Measurements from ENCODE around the gene CABCOCO1.

Gene CABCOCO1

GRCh38 chr10:61784354-61785133 lies 121.8 kb downstream of the CABCOCO1 start:
- no peak for DNase-seq (ENCODE audit: low read depth in 1 of 2, low spot score in 1 of 2)

DNA sequence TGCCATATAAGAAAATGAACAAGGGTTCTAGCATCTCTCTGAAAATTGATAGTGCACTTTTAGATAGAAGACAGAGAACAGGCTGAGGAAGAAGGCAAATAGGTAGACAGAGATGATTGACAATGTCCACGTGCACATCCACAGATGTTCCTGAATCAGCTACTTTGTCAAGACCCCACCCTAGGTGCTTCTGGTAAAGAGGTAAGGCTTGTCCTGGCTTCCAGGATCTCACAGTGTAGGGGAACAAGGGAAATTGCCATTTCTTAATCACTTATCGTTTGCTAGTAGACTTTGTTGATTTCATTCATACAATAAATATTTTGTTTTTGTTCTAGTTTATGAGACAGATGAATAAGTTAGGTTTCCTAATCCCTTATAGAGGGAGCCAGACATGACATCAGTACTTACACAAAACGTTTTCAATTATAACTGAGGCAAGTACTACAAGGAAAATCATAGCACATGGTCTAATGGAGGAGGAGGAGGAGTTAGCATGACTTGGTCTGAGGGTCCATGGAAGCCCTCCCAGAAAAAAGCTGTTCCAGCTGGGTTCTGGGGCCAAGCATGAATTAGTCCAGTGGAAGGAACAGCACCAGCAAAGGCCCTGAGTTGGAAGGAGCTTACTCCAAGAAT lies 122.9 kb downstream of the CABCOCO1 start:
- no peak for DNase-seq (ENCODE audit: low read depth in 1 of 2, low spot score in 1 of 2)

DNA sequence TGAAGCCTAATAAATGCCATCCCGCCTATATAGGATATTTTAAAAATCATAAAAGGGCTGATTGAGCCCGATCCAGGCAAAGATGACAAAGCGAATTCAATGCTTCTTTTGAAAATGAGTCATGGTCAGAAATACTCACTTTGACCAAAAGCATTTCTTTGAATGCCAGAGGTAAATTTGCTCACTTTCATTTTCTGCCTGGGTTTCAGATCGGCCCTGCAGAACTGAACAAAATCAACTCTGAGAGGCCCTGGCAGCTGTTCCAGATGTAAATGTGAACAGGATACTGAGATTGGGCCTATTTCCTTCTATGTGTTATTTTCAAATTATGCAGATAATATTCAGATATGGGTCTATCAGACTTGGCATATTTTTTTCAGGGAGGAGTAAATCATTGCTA lies 124.0 kb downstream of the CABCOCO1 start:
- no peak for DNase-seq (ENCODE audit: low read depth in 1 of 2, low spot score in 1 of 2)

- no peak for DNase-seq (ENCODE audit: low read depth in 1 of 2, low spot score in 1 of 2)
Measured at GRCh38 chr10:61787170-61787569, 124.4 kb downstream of the CABCOCO1 start.

- DNase-seq (ENCODE audit: low read depth in 1 of 2, low spot score in 1 of 2), result no peak
Measured at GRCh38 chr10:61789031-61789430, 126.3 kb downstream of the CABCOCO1 start.

- DNase-seq (ENCODE audit: low read depth in 1 of 2, low spot score in 1 of 2), result no peak
Measured at GRCh38 chr10:61791216-61791615, 128.5 kb downstream of the CABCOCO1 start.

- no peak for DNase-seq (ENCODE audit: low read depth in 1 of 2, low spot score in 1 of 2)
Measured at GRCh38 chr10:61792097-61792716, 129.5 kb downstream of the CABCOCO1 start.

GRCh38 chr10:61792921-61793320 lies 130.2 kb downstream of the CABCOCO1 start:
- no peak for DNase-seq (ENCODE audit: low read depth in 1 of 2, low spot score in 1 of 2)

DNA sequence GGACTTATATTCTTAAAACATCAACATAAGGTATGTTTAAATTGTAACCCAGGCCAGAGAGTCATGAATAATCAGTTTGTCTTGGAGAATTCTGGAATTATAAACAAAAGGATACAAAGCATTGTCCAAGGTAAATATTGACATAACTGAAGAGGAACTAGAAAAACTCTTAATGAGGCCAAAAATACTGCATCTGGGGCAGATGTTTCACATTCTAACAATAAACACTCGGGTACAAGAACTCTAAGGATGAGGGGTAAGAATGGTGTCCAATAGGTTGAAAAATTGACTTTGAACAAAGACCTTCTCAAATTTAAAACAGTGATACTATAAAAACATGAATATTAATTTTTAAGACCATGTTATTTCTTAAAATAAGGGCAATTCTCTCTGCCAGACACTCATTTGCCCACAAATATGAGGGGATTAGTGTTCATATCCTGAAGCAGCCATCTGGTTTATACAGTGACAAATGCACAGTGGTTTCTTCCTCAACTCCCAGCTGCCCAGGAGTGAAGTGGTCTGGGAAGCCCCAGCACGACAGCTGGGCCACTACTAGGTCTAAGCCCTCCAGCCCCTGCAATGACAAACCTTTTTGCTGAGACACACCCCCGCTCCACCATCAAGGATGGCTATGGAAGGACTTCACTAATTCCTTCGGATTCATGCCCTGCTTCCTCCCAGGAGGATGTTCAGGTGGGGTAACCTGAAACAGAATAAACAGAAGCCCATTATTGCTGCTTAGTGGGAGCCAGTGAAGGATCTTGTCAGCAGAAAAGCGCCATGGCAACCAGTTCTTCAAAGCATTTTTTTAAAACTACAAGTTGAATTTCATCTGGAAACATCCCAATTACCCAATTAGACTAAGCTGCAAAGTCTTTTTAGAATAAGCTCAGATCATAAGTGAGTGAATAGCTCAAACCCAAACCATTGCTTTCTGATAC lies 131.3 kb downstream of the CABCOCO1 start:
- DNase-seq (ENCODE audit: low read depth in 1 of 2, low spot score in 1 of 2), result no peak

GRCh38 chr10:61795147-61795546 lies 132.4 kb downstream of the CABCOCO1 start:
- DNase-seq (ENCODE audit: low read depth in 1 of 2, low spot score in 1 of 2), result no peak

DNA sequence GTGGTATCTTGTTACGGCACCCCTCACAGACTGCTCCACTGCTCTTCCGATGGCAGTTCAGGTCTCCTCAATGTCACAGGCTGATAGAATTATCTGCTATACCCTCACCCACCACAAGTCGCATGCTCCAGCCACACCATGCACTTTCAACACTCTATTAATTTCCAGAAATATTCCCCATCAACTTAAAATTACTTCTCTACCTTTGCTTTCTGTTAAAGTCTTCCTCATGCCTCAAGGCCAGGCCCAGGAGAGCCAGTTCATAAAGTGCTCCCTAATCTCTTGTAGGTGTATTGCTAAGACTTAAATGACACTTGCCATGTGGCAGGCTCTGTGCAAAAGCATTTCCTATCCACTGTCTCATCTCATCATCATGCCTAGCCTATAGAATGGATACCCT lies 132.8 kb downstream of the CABCOCO1 start:
- no peak for DNase-seq (ENCODE audit: low read depth in 1 of 2, low spot score in 1 of 2)

DNA sequence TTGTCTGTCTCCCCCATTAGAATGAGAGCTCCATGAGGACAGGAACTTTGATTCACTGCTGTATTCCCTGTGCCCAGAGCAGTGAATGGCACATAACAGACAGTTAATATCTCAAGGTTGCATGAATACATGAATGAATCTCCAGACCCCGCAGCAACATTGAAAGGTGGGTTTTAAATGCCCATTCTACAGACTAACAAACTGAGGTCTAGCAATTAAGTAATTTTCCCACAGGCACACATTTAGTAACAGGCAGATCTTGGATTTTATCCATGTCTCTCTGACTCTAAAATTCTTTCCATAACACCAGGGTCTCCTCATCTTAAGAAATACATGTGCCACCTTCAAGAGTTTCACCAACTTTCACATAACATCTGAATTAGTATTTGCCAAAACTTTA lies 134.1 kb downstream of the CABCOCO1 start:
- DNase-seq (ENCODE audit: low read depth in 1 of 2, low spot score in 1 of 2), result no peak

DNA sequence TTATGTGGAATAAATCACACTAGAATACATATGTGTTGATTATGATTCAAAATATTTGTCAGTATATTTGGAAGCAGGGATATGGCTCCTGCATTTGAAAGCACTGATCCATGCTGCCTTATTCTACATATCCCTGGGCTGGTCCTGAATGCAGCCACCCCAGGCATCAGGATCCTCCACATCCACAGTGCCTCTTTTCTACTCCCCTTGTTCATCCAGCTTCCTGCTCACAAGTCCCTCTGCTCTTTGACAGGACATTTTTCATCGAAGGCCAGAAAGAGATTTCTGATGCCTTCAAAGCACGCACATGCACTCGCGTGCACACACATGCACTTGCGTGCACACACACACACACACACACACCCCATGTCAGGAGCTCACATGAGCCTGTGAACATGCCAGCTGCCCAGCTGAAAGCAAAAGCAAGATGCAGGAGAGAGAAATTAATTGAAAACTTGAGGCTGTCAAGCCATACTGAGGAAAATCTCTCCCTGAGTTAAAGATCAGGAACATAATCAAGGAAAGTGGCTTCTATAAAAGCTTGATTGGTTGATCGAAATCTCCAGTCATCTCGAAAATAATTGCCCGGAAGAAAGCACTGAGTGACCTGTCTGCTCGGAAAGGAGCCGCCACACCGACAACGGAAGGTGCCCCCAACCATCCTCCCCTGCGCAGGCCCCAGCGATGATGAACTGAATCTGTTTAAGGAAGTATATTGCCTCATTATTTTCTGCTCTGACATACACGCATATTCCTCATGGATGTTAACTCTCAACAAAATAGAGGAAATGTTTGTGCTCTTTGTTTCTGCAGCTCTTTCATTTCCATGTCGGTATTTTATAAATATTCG lies 134.8 kb downstream of the CABCOCO1 start:
- no peak for DNase-seq (ENCODE audit: low read depth in 1 of 2, low spot score in 1 of 2)

- no peak for DNase-seq (ENCODE audit: low read depth in 1 of 2, low spot score in 1 of 2)
Measured at GRCh38 chr10:61798713-61799112, 136.0 kb downstream of the CABCOCO1 start.

DNA sequence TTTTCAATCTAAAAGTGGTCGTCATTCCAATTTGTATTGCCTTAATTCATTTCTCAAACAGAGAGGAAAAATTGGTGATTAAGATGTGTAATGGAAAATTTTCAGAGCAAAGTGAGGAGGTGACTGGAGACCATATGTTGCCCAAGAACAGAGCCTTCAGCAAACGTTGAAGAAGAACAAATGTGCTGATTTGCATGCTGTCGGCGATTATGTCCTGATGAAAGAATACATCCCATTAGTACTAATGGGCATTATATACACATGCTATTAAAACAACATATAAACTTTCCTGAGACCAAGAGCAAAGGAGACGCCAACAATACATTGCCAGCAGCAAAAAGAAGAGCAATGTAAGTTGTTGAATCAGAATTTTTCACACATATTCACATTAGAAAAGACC lies 138.8 kb downstream of the CABCOCO1 start:
- no peak for DNase-seq (ENCODE audit: low read depth in 1 of 2, low spot score in 1 of 2)

DNA sequence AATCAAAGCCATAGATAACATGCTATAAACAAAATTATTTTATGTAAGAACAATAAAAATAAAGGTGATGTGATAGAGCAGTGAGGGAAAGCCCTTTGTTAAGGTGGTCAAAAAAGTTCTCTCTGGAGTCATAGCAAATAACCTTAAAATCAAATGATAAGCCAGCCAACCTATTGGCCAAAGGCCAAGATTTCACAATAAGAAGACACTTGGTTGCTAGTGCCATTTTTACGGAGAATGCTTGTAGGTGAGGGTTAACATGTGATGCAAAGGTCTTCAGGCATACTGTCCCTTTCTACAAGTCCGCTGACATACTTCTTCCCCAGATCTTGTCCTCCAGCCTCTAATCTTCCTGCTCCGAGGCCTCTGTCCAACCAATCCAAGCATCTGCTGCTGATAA lies 140.5 kb downstream of the CABCOCO1 start:
- DNase-seq (ENCODE audit: low read depth in 1 of 2, low spot score in 1 of 2), result no peak

- no peak for DNase-seq (ENCODE audit: low read depth in 1 of 2, low spot score in 1 of 2)
Measured at GRCh38 chr10:61804414-61804813, 141.7 kb downstream of the CABCOCO1 start.

GRCh38 chr10:61805091-61805490 lies 142.4 kb downstream of the CABCOCO1 start:
- no peak for DNase-seq (ENCODE audit: low read depth in 1 of 2, low spot score in 1 of 2)

DNA sequence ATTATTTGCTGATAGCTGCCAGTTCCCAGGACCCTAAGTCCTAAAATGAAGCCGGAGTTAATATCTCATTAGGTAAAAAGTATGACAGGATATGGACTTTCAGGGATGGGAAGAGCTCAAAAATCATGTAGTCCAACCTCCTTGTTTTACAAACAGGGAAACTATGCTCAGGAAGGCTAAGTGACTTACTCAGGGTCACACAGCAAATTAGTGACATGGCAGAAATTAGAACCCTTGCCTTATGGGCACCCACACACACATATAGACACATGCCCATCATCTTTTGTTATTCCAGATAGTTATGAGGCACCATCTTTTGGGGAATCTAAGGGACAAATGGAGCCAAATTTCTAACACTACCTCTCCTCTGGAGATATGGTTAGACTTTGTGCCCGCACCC lies 147.5 kb downstream of the CABCOCO1 start:
- DNase-seq (ENCODE audit: low read depth in 1 of 2, low spot score in 1 of 2), result no peak

- DNase-seq (ENCODE audit: low read depth in 1 of 2, low spot score in 1 of 2), result no peak
Measured at GRCh38 chr10:61812052-61812721, 149.5 kb downstream of the CABCOCO1 start.
